A549 (cell line): ENCODE measurements around the gene ABCA7. TPM values are rescaled to one million over a fixed set of nuclear protein-coding genes. Genes with fewer than 3 reads are reported as not detected.

Experiments
- ATAC-seq, 2 experiments: fragments of 200-7000 bp in 1 of 2; fragments of >200 bp in 1 of 2; cut with Nextera tagmentation in 1 of 2; cut with Tn5 transposase in 1 of 2; 3 replicates each; pipeline versions ENCODE4 v1.8.0 to v1.9.1; 2018 to 2020; ENCODE audit warnings: mild to moderate bottlenecking in 1 of 2, moderate library complexity in 1 of 2
- CTCF ChIA-PET: fragments of 300-600 bp; sonication (Branson Sonifier 250); formaldehyde crosslinking; extraction: SDS; loops from one replicate; lab custom pipeline; 2021; ENCODE audit warnings: antibody characterized with exemption, inconsistent platforms; lab: Yijun Ruan, JAX
- POLR2A ChIA-PET: fragments of 350-600 bp; formaldehyde crosslinking; extraction: SDS; loops from one replicate; lab custom pipeline; 2021; ENCODE audit warnings: antibody characterized with exemption, inconsistent platforms; lab: Yijun Ruan, JAX
- DNase-seq, 2 experiments: peaks; one replicate each; pipeline versions ENCODE4 v3.0.0 to v3.0.0-alpha.2; 2011 to 2016; ENCODE audit warnings: low read depth in 1 of 2, low spot score in 1 of 2
- FAIRE-seq: peaks from 2 replicates; lab custom pipeline; 2011; peaks lifted over from hg19 to GRCh38; lab: Jason Lieb, UNC
- H3K27ac ChIP-seq, 2 experiments: fragments of >200 bp; sonication (Bioruptor Twin); formaldehyde crosslinking; 3 replicates each; pipeline ENCODE4 v1.5.1; 2016 to 2017
- H3K4me1 ChIP-seq: fragments of >200 bp; sonication (Bioruptor Twin); formaldehyde crosslinking; 3 replicates; pipeline ENCODE4 v1.6.1; 2016
- H3K4me2 ChIP-seq: fragments of >200 bp; sonication (Bioruptor Twin); formaldehyde crosslinking; 3 replicates; pipeline ENCODE4 v1.6.1; 2016
- H3K4me3 ChIP-seq: fragments of >200 bp; sonication (Bioruptor Twin); formaldehyde crosslinking; 3 replicates; pipeline ENCODE4 v1.5.1; 2016
- H3K9me3 ChIP-seq: fragments of >200 bp; sonication (Bioruptor Twin); formaldehyde crosslinking; 3 replicates; pipeline ENCODE4 v1.6.1; 2016
- ATOH8 ChIP-seq: fragments of 250-450 bp; sonication (Bioruptor Pico); IDR thresholded peaks from 2 replicates; pipeline ENCODE4 v1.5.0; 2020; ENCODE audit warnings: low read depth, mild to moderate bottlenecking, moderate library complexity
- CBX8 ChIP-seq: fragments of 200-600 bp; sonication (generic); IDR thresholded peaks from 2 replicates; pipeline ENCODE4 v1.6.1; 2016
- CHD4 ChIP-seq: fragments of 200-600 bp; sonication (generic); IDR thresholded peaks from 2 replicates; pipeline ENCODE4 v1.6.1; 2016; ENCODE audit warnings: antibody characterized with exemption, mild to moderate bottlenecking, borderline replicate concordance
- CTCF ChIP-seq: fragments of >200 bp; sonication (Bioruptor Twin); formaldehyde crosslinking; IDR thresholded peaks from 3 replicates; pipeline ENCODE4 v1.5.1; 2016
- EHF ChIP-seq: fragments of 250-450 bp; sonication (Bioruptor Pico); IDR thresholded peaks from 2 replicates; pipeline ENCODE4 v1.5.0; 2020; ENCODE audit warnings: mild to moderate bottlenecking
- ELK1 ChIP-seq: fragments of 150-350 bp; IDR thresholded peaks from 2 replicates; pipeline ENCODE4 v1.6.1; 2014; ENCODE audit warnings: low read depth, mild to moderate bottlenecking, low read length
- FOSB ChIP-seq: fragments of 250-450 bp; sonication (Bioruptor Pico); IDR thresholded peaks from 2 replicates; pipeline ENCODE4 v1.5.0; 2020; ENCODE audit warnings: mild to moderate bottlenecking, moderate library complexity
- FOXS1 ChIP-seq: fragments of 250-450 bp; sonication (Bioruptor Pico); IDR thresholded peaks from 2 replicates; pipeline ENCODE4 v1.5.0; 2020; ENCODE audit warnings: mild to moderate bottlenecking, moderate library complexity
- HES2 ChIP-seq: fragments of >200 bp; sonication (Bioruptor Twin); formaldehyde crosslinking; IDR thresholded peaks from 2 replicates; pipeline ENCODE4 v1.6.1; 2016
- HEYL ChIP-seq: fragments of 250-450 bp; sonication (Bioruptor Pico); IDR thresholded peaks from 2 replicates; pipeline ENCODE4 v1.8.0; 2021; ENCODE audit warnings: mild to moderate bottlenecking, moderate library complexity
- MAX ChIP-seq: IDR thresholded peaks from 2 replicates; pipeline ENCODE4 v1.6.1; 2012
- MAZ ChIP-seq: fragments of 150-350 bp; IDR thresholded peaks from 2 replicates; pipeline ENCODE4 v1.6.1; 2014; ENCODE audit warnings: antibody characterized with exemption, low read depth, low read length, borderline replicate concordance
- MYC ChIP-seq: IDR thresholded peaks from 2 replicates; pipeline ENCODE4 v1.6.1; 2012; ENCODE audit warnings: mild to moderate bottlenecking, inconsistent platforms, low read length, improper control_type of control experiment, borderline replicate concordance
- POLR2A ChIP-seq: IDR thresholded peaks from 2 replicates; pipeline ENCODE4 v1.6.1; 2012; ENCODE audit warnings: mild to moderate bottlenecking, low read length
- RAD21 ChIP-seq, 2 experiments: fragments of >200 bp in 1 of 2; sonication (Bioruptor Twin) in 1 of 2; formaldehyde crosslinking in 1 of 2; IDR thresholded peaks in 1 of 2; conservative IDR thresholded peaks in 1 of 2; 2 replicates in 1 of 2; 3 replicates in 1 of 2; pipeline ENCODE4 v1.6.1; 2012 to 2018; ENCODE audit warnings: inconsistent platforms in 1 of 2
- RARB ChIP-seq: fragments of 250-450 bp; sonication (Bioruptor Pico); IDR thresholded peaks from 2 replicates; pipeline ENCODE4 v1.8.0; 2021; ENCODE audit warnings: mild to moderate bottlenecking, moderate library complexity
- RCOR1 ChIP-seq: fragments of 150-350 bp; IDR thresholded peaks from 2 replicates; pipeline ENCODE4 v1.6.1; 2014; ENCODE audit warnings: antibody characterized with exemption, low read length, low read depth
- RFX5 ChIP-seq: fragments of 450-650 bp; IDR thresholded peaks from 2 replicates; pipeline ENCODE4 v1.7.1; 2014; ENCODE audit warnings: antibody characterized with exemption, mild to moderate bottlenecking, moderate library complexity
- RNF2 ChIP-seq: fragments of 200-600 bp; sonication (generic); IDR thresholded peaks from 2 replicates; pipeline ENCODE4 v1.6.1; 2016; ENCODE audit warnings: low read depth, mild to moderate bottlenecking, antibody characterized with exemption, moderate library complexity, borderline replicate concordance
- SMC3 ChIP-seq: fragments of >200 bp; sonication (Bioruptor Twin); formaldehyde crosslinking; IDR thresholded peaks from 3 replicates; pipeline ENCODE4 v1.6.1; 2018; ENCODE audit warnings: inconsistent platforms
- SREBF2 ChIP-seq: fragments of 450-650 bp; IDR thresholded peaks from 2 replicates; pipeline ENCODE4 v1.6.1; 2014; ENCODE audit warnings: mild to moderate bottlenecking, moderate library complexity
- TFCP2L1 ChIP-seq: fragments of 250-450 bp; sonication (Bioruptor Pico); IDR thresholded peaks from 2 replicates; pipeline ENCODE4 v1.5.0; 2021; ENCODE audit warnings: mild to moderate bottlenecking
- TP53 ChIP-seq: fragments of 250-450 bp; sonication (Bioruptor Pico); IDR thresholded peaks from 2 replicates; pipeline ENCODE4 v1.5.0; 2021; ENCODE audit warnings: mild to moderate bottlenecking, moderate library complexity
- ZNF302 ChIP-seq: fragments of 250-450 bp; sonication (Bioruptor Pico); IDR thresholded peaks from 2 replicates; pipeline ENCODE4 v1.9.0; 2021; ENCODE audit warnings: inconsistent platforms, mild to moderate bottlenecking, moderate library complexity
- ZSCAN20 ChIP-seq: fragments of 250-450 bp; sonication (Bioruptor Pico); IDR thresholded peaks from 2 replicates; pipeline ENCODE4 v1.8.0; 2022; ENCODE audit warnings: mild to moderate bottlenecking, moderate library complexity
- WGBS: methylation state at CpG from one replicate; pipeline ENCODE4 v1.1.6; 2017; ENCODE audit errors: missing lambda C conversion rate; 5-methylcytosine and 5-hydroxymethylcytosine counted together
- polyA plus RNA-seq, 4 experiments: library from polyadenylated mRNA; depleted of rRNA in 3 of 4; stranded (reverse); fragments of >200 nt; fragmentation: RNase III in 1 of 4; extraction: RNeasy Plus Mini Kit Qiagen cat#74134 plus additional on column Dnase treatment in 1 of 4; gene quantifications; 2 replicates in 3 of 4; 3 replicates in 1 of 4; pipeline ENCODE4 v1.2.3, GENCODE V29; 2011 to 2017
- TF ChIP-seq, protein P1 (sequence below): fragments of >200 bp; sonication (Bioruptor Twin); formaldehyde crosslinking; IDR thresholded peaks from 3 replicates; pipeline ENCODE4 v1.6.1; 2016
- TF ChIP-seq, protein P2 (sequence below): fragments of 250-450 bp; sonication (Bioruptor Pico); IDR thresholded peaks from 2 replicates; pipeline ENCODE4 v1.5.0; 2021; ENCODE audit warnings: mild to moderate bottlenecking, moderate library complexity, borderline replicate concordance
- TF ChIP-seq, protein P3 (sequence below): fragments of 450-650 bp; IDR thresholded peaks from 2 replicates; pipeline ENCODE4 v1.6.1; 2014; ENCODE audit warnings: antibody characterized with exemption

Gene ABCA7
- polyA plus RNA-seq, 2 of the 4 experiments (the other 2 are of a cell fraction): 5.0 to 13.5 TPM

DNA sequence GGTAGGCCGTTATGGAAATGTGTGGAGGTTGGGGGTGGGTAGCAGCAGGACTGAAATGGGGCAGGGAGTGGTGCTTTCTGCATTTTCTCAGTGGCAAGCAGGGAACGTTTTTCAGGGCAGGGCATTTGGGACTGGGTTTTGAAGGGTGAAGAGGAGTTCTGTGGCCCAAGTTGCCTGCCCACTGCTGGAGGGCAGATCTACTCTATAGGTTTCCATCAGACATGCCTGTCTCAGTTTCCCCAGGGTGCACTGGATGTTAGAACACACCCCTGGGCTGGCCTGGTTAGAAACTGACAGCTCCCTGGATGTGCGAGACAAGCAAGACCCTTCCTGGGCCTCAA, 40.6 kb upstream of the ABCA7 start:
- POLR2A ChIA-PET: interaction anchor here (0.6 to 0.8 kb wide), 3 partner anchors 15 to 61 kb away, joined by 3 to 5 read pairs (median 3); partner anchors contain the start of gene WDR18
- TF ChIP-seq CBX8: no peak
- no peak for TF ChIP-seq RARB (CRISPR knock-in tag)
- TF ChIP-seq ZNF302: no peak
- no peak for TF ChIP-seq TP53 (CRISPR knock-in tag)
- no peak for TF ChIP-seq ZSCAN20 (CRISPR knock-in tag)
- no peak for TF ChIP-seq HEYL (CRISPR knock-in tag)
- TF ChIP-seq RNF2: no peak
- TF ChIP-seq EHF: no peak
- TF ChIP-seq, protein P1, sequence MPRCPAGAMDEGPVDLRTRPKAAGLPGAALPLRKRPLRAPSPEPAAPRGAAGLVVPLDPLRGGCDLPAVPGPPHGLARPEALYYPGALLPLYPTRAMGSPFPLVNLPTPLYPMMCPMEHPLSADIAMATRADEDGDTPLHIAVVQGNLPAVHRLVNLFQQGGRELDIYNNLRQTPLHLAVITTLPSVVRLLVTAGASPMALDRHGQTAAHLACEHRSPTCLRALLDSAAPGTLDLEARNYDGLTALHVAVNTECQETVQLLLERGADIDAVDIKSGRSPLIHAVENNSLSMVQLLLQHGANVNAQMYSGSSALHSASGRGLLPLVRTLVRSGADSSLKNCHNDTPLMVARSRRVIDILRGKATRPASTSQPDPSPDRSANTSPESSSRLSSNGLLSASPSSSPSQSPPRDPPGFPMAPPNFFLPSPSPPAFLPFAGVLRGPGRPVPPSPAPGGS: no peak
- TF ChIP-seq RFX5: no peak
- TF ChIP-seq FOSB: no peak
- 51% methylated on average over 3 of the region's 3 CpGs for WGBS
- CTCF ChIA-PET: interaction anchor here (1.1 to 1.5 kb wide), 2 partner anchors 18 to 233 kb away, joined by 3 to 4 read pairs; no protein-coding TSS in a partner anchor
- FAIRE-seq: no peak
- H3K4me1 ChIP-seq: peaks cover 22% of the 10 kb centered on the region; the same call in 2 of the 3 replicates
- no peaks in the 10 kb centered on the region for H3K9me3 ChIP-seq
- no peak overlapping the region for H3K27ac ChIP-seq
- H3K4me2 ChIP-seq: no peak overlapping the region
- no peak for ATAC-seq
- no peak overlapping the region for H3K4me3 ChIP-seq
- no peak for DNase-seq

DNA sequence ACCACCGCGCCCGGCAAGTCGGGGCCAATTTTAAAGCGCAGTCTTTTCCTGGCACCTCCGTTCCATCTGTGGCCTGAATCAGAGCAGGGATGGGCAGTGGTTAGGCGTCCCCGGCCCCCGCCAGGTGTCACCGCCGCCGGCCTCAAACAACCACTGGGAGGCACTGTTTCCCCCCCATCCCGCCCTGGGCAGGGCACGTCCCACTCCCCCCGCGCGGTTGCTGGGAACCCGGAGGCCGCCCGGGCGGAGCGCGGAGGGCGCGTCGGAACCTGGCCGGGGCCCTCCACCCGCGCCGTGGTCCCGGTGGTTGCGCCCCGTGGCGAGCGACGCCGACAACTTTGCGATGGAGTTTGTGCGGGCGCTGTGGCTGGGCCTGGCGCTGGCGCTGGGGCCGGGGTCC, 39.8 kb upstream of the ABCA7 start, which contains the start of gene GRIN3B:
TSS of gene GRIN3B (plus strand) at position 325 of the 400 bp plus-strand sequence. CDS start at position 344, 19 bp downstream.
- POLR2A ChIA-PET: no interaction called here
- Histone ChIP-seq H3K9me3 (no peaks in the 10 kb centered on the region), H3K27ac (peak within 1 kb of the TSS; percentile 57 to 88; a peak in 5 of 6 replicates), H3K4me2 (peak within 1 kb of the TSS; percentile 96), H3K4me3 (peak within 1 kb of the TSS; percentile 52), H3K4me1 (peaks cover 22% of the 10 kb centered on the region; the same call in 2 of the 3 replicates)
- WGBS: no CpG with 5 or more reads among the region's 43 CpGs
- CTCF ChIA-PET: no interaction called here
- FAIRE-seq: no peak
- peak; percentile 80 to 81 for DNase-seq
- peak; percentile 45 to 64 for ATAC-seq
- TF ChIP-seq SMC3 (peak; percentile 50; the same call in 2 of the 3 replicates), CHD4 (no peak), MYC (no peak), RAD21 (conservative IDR thresholded peaks at IDR 0.05 in 1 of 2, IDR thresholded peaks at IDR 0.05 in 1 of 2) (peak; percentile 49 to 53; a peak in 4 of 5 replicates), HES2 (no peak), RCOR1 (no peak), MAX (peak; percentile 35; the same call in 1 of the 2 replicates), CTCF (peak; percentile 57), MAZ (no peak), TFCP2L1 (CRISPR knock-in tag) (no peak), ATOH8 (CRISPR knock-in tag) (no peak), ZNF302 (no peak), POLR2A (no peak), FOXS1 (CRISPR knock-in tag) (no peak), ELK1 (no peak), SREBF2 (no peak)
- TF ChIP-seq, protein P2, sequence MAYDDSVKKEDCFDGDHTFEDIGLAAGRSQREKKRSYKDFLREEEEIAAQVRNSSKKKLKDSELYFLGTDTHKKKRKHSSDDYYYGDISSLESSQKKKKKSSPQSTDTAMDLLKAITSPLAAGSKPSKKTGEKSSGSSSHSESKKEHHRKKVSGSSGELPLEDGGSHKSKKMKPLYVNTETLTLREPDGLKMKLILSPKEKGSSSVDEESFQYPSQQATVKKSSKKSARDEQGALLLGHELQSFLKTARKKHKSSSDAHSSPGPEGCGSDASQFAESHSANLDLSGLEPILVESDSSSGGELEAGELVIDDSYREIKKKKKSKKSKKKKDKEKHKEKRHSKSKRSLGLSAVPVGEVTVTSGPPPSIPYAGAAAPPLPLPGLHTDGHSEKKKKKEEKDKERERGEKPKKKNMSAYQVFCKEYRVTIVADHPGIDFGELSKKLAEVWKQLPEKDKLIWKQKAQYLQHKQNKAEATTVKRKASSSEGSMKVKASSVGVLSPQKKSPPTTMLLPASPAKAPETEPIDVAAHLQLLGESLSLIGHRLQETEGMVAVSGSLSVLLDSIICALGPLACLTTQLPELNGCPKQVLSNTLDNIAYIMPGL: no peak
- TF ChIP-seq, protein P3, sequence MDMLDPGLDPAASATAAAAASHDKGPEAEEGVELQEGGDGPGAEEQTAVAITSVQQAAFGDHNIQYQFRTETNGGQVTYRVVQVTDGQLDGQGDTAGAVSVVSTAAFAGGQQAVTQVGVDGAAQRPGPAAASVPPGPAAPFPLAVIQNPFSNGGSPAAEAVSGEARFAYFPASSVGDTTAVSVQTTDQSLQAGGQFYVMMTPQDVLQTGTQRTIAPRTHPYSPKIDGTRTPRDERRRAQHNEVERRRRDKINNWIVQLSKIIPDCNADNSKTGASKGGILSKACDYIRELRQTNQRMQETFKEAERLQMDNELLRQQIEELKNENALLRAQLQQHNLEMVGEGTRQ: no peak
